ENCODE results near the gene LONRF3. TPM values are rescaled to one million over a fixed set of nuclear protein-coding genes. Genes with fewer than 3 reads are reported as not detected.

Gene LONRF3
- total and polyA plus RNA-seq, 2 of the 13 experiments (the other 11 are each of a cell fraction or from before 2014, with no cell fraction given): 4.8 to 11.6 TPM

DNA sequence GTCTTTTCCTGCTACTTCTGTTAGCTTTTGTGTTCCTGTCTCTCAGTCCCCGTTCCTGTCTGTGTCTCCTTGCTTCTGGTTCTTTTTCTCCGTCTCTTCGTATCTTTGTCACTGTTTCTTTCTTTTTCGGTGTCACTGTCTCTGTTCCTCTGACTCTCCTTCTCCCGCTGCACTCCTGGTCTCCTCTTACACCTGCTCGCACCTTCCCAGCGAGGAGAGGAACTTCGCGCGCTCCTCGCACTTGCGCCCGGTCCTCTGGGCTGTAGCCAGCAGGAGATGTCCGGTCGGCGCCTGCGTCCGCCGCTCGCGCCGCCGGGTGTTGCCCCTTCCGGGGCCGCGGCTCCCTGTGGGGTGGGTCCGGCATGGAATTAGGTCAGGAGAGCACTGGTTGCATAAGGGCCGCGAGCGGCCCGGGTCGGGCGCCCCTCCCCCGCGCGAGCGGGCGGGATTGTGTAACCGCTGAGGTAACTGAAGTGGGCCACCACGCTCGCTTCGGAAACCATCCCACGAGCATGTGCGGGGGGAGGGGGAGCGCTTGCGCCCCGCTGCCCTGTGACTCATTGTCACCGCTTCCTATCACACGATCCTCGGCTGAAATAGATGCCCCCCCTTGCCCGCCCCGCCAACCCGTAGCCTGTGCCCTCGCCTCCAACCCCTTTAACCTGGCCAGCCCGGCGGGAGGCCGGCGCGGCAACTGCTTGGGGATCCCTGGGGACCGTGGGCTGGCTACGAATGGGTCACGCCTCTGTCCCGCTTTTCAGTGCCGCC lies 1.6 kb downstream of the LONRF3 start (continued):
- TF ChIP-seq, protein P1, sequence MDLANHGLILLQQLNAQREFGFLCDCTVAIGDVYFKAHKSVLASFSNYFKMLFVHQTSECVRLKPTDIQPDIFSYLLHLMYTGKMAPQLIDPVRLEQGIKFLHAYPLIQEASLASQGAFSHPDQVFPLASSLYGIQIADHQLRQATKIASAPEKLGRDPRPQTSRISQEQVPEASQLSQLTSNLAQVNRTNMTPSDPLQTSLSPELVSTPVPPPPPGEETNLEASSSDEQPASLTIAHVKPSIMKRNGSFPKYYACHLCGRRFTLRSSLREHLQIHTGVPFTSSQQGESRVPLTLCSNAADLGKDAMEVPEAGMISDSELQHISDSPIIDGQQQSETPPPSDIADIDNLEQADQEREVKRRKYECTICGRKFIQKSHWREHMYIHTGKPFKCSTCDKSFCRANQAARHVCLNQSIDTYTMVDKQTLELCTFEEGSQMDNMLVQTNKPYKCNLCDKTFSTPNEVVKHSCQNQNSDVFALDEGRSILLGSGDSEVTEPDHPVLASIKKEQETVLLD (CRISPR knock-in tag; IDR thresholded peaks at IDR 0.05; ENCODE audit: low read depth): peak; percentile 74
- TF ChIP-seq, protein P2, sequence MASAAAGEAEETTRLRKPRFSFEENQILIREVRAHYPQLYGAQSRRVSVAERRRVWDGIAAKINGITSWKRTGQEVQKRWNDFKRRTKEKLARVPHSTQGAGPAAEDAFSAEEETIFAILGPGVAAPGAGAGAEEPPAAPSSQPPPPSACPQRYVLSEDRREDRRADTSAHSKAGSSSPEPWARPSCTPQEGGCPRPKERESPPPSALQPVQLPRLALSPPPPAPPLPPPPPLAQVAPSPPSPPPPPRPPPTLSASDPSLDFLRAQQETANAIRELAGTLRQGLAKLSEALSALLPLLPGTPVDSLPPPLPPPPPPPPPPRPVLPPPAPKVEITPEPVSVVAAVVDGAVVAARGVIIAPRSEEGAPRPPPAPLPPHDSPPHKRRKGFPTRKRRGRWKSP (CRISPR knock-in tag; IDR thresholded peaks at IDR 0.05): no peak; the same call in 1 of the 2 replicates
- TF ChIP-seq ZMYM4 (CRISPR knock-in tag; IDR thresholded peaks at IDR 0.05) (peak; percentile 50; the same call in 1 of the 2 replicates), ERF (CRISPR knock-in tag; IDR thresholded peaks at IDR 0.05) (0 out of 2 replicates have a peak, but pooled peaks have one; percentile 56), SMYD3 (CRISPR knock-in tag; IDR thresholded peaks at IDR 0.05) (0 out of 2 replicates have a peak, but pooled peaks have one; percentile 26), ZNF136 (CRISPR knock-in tag; IDR thresholded peaks at IDR 0.05; ENCODE audit: low read depth) (no peak), ZNF550 (CRISPR knock-in tag; IDR thresholded peaks at IDR 0.05; ENCODE audit: borderline replicate concordance) (no peak), ZNF34 (CRISPR knock-in tag; IDR thresholded peaks at IDR 0.05; ENCODE audit: borderline replicate concordance) (no peak), ZNF629 (CRISPR knock-in tag; conservative IDR thresholded peaks at IDR 0.05) (no peak), ZKSCAN8 (CRISPR knock-in tag; IDR thresholded peaks at IDR 0.05; ENCODE audit: borderline replicate concordance) (no peak), JUND (CRISPR knock-in tag; IDR thresholded peaks at IDR 0.05) (no peak), MTF2 (CRISPR knock-in tag; IDR thresholded peaks at IDR 0.05; ENCODE audit: borderline replicate concordance) (no peak), POLR2A (IDR thresholded peaks at IDR 0.05; ENCODE audit: insufficient read depth in 1 of 2, low read depth in 2 of 2, low read length in 2 of 2) (peak; percentile 40 to 50; a peak in 2 of 4 replicates)
- TF ChIP-seq, protein P3, sequence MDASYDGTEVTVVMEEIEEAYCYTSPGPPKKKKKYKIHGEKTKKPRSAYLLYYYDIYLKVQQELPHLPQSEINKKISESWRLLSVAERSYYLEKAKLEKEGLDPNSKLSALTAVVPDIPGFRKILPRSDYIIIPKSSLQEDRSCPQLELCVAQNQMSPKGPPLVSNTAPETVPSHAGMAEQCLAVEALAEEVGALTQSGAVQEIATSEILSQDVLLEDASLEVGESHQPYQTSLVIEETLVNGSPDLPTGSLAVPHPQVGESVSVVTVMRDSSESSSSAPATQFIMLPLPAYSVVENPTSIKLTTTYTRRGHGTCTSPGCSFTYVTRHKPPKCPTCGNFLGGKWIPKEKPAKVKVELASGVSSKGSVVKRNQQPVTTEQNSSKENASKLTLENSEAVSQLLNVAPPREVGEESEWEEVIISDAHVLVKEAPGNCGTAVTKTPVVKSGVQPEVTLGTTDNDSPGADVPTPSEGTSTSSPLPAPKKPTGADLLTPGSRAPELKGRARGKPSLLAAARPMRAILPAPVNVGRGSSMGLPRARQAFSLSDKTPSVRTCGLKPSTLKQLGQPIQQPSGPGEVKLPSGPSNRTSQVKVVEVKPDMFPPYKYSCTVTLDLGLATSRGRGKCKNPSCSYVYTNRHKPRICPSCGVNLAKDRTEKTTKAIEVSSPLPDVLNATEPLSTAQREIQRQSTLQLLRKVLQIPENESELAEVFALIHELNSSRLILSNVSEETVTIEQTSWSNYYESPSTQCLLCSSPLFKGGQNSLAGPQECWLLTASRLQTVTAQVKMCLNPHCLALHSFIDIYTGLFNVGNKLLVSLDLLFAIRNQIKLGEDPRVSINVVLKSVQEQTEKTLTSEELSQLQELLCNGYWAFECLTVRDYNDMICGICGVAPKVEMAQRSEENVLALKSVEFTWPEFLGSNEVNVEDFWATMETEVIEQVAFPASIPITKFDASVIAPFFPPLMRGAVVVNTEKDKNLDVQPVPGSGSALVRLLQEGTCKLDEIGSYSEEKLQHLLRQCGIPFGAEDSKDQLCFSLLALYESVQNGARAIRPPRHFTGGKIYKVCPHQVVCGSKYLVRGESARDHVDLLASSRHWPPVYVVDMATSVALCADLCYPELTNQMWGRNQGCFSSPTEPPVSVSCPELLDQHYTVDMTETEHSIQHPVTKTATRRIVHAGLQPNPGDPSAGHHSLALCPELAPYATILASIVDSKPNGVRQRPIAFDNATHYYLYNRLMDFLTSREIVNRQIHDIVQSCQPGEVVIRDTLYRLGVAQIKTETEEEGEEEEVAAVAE (CRISPR knock-in tag; IDR thresholded peaks at IDR 0.05; ENCODE audit: borderline replicate concordance): 0 out of 2 replicates have a peak, but pooled peaks have one; percentile 35
- TF ChIP-seq, protein P4, sequence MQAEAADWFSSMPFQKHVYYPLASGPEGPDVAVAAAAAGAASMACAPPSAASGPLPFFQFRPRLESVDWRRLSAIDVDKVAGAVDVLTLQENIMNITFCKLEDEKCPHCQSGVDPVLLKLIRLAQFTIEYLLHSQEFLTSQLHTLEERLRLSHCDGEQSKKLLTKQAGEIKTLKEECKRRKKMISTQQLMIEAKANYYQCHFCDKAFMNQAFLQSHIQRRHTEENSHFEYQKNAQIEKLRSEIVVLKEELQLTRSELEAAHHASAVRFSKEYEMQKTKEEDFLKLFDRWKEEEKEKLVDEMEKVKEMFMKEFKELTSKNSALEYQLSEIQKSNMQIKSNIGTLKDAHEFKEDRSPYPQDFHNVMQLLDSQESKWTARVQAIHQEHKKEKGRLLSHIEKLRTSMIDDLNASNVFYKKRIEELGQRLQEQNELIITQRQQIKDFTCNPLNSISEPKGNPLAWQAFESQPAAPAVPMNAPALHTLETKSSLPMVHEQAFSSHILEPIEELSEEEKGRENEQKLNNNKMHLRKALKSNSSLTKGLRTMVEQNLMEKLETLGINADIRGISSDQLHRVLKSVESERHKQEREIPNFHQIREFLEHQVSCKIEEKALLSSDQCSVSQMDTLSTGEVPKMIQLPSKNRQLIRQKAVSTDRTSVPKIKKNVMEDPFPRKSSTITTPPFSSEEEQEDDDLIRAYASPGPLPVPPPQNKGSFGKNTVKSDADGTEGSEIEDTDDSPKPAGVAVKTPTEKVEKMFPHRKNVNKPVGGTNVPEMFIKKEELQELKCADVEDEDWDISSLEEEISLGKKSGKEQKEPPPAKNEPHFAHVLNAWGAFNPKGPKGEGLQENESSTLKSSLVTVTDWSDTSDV (CRISPR knock-in tag; IDR thresholded peaks at IDR 0.05): no peak
- TF ChIP-seq, protein P5, sequence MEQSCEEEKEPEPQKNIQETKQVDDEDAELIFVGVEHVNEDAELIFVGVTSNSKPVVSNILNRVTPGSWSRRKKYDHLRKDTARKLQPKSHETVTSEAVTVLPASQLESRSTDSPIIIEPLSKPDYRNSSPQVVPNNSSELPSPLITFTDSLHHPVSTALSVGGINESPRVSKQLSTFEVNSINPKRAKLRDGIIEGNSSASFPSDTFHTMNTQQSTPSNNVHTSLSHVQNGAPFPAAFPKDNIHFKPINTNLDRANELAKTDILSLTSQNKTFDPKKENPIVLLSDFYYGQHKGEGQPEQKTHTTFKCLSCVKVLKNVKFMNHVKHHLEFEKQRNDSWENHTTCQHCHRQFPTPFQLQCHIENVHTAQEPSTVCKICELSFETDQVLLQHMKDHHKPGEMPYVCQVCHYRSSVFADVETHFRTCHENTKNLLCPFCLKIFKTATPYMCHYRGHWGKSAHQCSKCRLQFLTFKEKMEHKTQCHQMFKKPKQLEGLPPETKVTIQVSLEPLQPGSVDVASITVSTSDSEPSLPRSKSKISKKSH (CRISPR knock-in tag; IDR thresholded peaks at IDR 0.05; ENCODE audit: borderline replicate concordance): no peak

Data from HepG2 (cell line).